ENCODE results near the gene KLHL29.

Gene KLHL29

DNA sequence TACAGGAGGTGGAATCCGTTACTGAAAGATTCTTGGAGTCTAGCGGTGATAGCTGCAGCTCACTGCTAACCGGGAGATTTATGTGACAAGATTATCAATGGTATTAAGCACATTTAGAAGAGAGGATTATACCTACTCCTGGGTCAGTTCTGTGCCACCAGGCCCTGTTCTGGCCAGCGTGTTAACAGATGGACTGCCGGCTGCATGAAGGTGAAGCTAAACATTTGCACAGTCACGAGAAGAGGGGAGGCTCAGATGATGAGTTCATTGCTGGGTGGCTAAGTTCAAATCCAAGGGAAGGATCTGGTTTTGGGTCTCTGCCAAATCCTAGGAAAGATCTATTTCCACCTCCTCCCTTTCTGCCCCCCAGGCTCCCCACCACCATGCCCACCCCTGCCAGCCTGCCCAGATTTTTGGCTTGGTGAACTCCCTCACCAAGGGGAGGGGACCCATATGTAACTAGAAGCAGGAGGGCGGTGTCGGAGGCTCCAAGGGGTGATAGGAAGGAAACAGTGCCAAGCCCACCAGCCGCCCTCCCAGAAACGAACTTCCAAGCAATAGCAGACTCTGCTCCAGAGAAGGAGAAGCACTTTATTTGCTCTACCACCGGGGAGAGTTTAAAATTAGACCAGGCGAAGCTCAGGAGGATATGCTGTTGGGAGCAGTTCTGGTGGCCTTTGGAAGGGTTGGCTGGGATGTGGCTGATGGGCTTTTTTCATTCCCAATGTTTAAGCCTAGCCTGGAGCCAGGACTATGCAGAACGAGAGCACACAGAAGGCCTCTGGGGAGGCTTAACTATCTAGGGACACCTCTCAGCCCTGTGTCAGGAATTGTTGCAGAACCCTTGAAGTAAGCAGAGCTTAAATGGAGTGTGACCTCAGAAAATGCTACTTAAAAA, 200.5 kb downstream of the KLHL29 start:
- H3K4me3 ChIP-seq (ENCODE audit: low read depth, low read length): no peak overlapping the region
- TF ChIP-seq, protein P1, sequence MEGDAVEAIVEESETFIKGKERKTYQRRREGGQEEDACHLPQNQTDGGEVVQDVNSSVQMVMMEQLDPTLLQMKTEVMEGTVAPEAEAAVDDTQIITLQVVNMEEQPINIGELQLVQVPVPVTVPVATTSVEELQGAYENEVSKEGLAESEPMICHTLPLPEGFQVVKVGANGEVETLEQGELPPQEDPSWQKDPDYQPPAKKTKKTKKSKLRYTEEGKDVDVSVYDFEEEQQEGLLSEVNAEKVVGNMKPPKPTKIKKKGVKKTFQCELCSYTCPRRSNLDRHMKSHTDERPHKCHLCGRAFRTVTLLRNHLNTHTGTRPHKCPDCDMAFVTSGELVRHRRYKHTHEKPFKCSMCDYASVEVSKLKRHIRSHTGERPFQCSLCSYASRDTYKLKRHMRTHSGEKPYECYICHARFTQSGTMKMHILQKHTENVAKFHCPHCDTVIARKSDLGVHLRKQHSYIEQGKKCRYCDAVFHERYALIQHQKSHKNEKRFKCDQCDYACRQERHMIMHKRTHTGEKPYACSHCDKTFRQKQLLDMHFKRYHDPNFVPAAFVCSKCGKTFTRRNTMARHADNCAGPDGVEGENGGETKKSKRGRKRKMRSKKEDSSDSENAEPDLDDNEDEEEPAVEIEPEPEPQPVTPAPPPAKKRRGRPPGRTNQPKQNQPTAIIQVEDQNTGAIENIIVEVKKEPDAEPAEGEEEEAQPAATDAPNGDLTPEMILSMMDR (IDR thresholded peaks at IDR 0.05; ENCODE audit: low read depth, low read length, missing control alignments): no peak
- no peak for DNase-seq (ENCODE audit: low read depth)

DNA sequence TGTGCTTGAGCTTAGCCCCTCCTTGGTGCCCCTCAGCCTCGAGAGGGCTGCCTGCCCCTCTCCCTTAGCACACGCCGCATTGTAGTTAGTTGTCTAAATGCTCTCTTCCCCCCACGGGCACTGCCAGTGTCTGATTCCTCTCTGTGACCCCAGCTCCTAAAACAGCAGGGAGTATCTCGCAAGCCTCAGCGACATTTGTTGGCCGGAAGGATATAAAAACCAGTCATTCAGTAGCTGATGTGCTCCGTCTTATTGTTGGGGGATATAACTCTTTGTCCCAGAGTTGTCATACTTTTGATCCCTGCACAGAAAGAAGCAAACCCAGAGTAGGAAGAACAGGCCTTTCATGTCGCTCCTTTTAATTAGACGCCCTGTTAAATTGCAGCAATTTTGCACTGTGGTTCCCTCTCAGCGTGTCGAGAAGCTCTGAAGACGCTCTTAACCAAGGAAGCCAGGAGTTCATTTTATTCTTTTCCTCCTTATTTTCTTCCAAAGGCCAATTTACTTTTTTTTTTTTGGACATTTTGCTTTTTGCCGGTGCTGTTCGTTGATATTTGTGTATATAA, 201.8 kb downstream of the KLHL29 start:
- H3K4me3 ChIP-seq (ENCODE audit: low read depth, low read length): no peak overlapping the region
- TF ChIP-seq, protein P1 (IDR thresholded peaks at IDR 0.05; ENCODE audit: low read depth, low read length, missing control alignments): no peak
- DNase-seq (ENCODE audit: low read depth): no peak

DNA sequence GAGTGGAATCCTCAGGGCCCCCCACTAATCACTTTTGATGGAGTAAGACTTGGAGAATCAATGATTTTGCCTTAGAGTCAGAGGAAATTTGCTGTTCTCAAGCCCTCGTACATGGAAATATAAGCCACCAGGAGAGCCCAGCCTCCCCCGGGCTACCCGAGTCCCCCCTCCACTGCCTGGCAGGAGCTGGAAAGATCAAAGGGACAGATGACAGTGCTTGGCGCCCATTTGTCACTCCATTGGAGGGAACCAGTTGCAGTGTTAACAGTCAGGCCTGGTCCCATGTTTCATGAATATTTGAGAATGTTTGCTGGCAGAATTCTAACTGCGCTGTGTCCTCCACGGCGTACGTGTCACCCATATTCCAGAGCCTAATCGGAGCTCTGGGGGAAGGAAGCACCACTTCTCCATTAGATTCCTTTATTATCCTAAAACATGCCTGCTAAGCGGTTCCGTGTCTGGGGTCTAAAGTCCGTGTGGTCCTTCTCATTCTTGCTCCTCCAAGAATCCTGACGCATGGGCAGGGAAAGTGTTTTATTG, 202.4 kb downstream of the KLHL29 start:
- TF ChIP-seq, protein P1 (IDR thresholded peaks at IDR 0.05; ENCODE audit: low read depth, low read length, missing control alignments): no peak

DNA sequence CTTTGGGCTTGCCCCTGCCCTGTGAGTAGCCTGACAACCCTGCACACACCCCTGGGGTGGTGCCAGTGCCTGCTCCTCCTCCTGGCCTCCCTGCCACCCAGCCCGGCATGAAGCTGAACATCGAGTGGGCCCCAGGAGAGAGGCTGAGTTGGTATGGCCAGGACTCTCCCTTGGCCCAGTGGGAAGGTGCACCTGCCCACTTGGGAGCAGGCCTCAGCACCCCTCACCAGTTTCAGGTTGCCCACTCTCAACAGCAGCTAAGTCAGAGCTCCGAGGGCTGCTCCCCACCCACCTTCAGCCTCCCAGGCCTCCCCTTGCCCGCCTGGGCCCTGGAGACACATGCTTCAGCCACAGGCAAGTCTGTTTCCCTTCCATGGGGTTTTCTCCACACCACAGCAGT, 203.1 kb downstream of the KLHL29 start:
- no peak overlapping the region for H3K4me3 ChIP-seq (ENCODE audit: low read depth, low read length)
- DNase-seq (ENCODE audit: low read depth): no peak
- TF ChIP-seq, protein P1 (IDR thresholded peaks at IDR 0.05; ENCODE audit: low read depth, low read length, missing control alignments): no peak

More for the DNA sequence above, 202.4 kb downstream of the KLHL29 start:
- no peak for DNase-seq (ENCODE audit: low read depth)
- H3K4me3 ChIP-seq (ENCODE audit: low read depth, low read length): no peak overlapping the region

DNA sequence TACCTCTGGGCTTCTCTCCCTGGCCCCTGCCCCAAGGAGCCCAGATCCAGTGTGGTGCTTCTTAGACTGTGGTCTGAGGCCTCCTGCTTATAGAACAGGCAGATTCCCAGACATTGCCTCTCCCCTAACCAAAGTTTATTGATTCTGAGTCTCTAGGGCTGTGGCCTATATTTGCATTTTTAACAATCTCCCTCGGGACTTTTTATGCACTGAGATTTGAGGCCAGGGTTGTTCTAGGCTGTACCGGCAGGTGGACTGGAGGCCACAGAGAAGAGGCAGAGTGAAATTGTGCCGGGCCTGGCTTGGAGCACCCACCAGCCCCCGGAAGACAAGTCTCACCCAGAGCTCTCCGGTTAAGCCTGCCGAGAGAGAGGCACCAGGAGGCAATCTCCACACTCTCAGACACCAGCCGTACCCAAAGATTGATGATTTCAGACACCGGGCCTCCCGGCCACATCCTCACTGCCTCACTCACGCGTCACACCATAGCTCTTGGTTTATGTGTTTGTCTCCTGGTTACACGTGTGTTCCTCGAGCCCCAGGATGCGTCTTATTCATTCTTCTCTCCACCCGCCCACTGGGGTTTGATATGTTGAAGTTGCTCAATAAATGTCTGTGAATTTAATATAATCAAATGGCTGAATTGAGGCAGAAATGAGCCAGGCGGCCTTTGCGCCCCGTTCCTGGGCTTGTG, 203.7 kb downstream of the KLHL29 start:
- TF ChIP-seq, protein P1 (IDR thresholded peaks at IDR 0.05; ENCODE audit: low read depth, low read length, missing control alignments): no peak
- DNase-seq (ENCODE audit: low read depth): no peak
- no peak overlapping the region for H3K4me3 ChIP-seq (ENCODE audit: low read depth, low read length)

DNA sequence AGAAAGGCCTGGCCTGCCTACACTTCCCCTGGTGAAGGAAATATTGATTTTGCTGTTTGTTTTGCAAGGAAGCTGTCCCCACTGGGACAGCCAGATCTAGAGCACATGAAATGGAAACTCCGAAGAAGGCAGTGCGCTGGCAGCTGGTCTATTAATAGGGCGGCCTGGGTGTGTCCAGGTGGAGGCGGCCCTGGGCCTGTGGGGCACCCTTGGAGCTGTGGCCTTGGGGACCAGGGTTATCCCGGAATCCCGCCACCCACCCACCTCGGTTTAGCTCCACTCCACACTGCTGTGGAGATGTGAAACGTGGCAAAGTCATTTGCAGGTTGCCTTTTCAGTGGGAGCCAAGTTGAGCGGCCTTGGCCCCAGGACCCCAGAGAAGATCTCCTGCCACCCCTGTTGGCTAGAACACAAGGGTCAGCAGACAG, 204.3 kb downstream of the KLHL29 start:
- DNase-seq (ENCODE audit: low read depth): no peak
- TF ChIP-seq, protein P1 (IDR thresholded peaks at IDR 0.05; ENCODE audit: low read depth, low read length, missing control alignments): no peak
- H3K4me3 ChIP-seq (ENCODE audit: low read depth, low read length): no peak overlapping the region
